Smooth muscle cell (in vitro differentiated cells): ENCODE data around the gene LTBP4. TPM values are rescaled to one million over a fixed set of nuclear protein-coding genes. Genes with fewer than 3 reads are reported as not detected.

ENCODE experiments used
- DNase-seq: peaks from one replicate; lab custom pipeline; 2025; ENCODE audit not compliant: unreplicated experiment; lab: John Stamatoyannopoulos, UW
- H2AFZ ChIP-seq: fragments of 200-600 bp; sonication (generic); 2 replicates; pipeline ENCODE4 v1.6.0; 2016; ENCODE audit warnings: antibody characterized with exemption, low read depth, mild to moderate bottlenecking
- H3F3A ChIP-seq: fragments of 200-600 bp; sonication (generic); 2 replicates; pipeline ENCODE4 v1.6.0; 2017; ENCODE audit warnings: antibody characterized with exemption, low read depth
- H3K27ac ChIP-seq: fragments of 200-600 bp; sonication (generic); 2 replicates; pipeline ENCODE4 v1.5.1; 2016; ENCODE audit warnings: low read depth, mild to moderate bottlenecking
- H3K27me3 ChIP-seq: fragments of 200-600 bp; sonication (generic); 2 replicates; pipeline ENCODE4 v1.6.1; 2016; ENCODE audit warnings: low read depth, mild to moderate bottlenecking
- H3K36me3 ChIP-seq: fragments of 200-600 bp; sonication (generic); 2 replicates; pipeline ENCODE4 v1.5.1; 2016; ENCODE audit warnings: low read depth
- H3K4me1 ChIP-seq: fragments of 200-600 bp; sonication (generic); 2 replicates; pipeline ENCODE4 v1.5.1; 2016; ENCODE audit warnings: low read depth
- H3K4me2 ChIP-seq: fragments of 200-600 bp; sonication (generic); 2 replicates; pipeline ENCODE4 v1.6.0; 2016; ENCODE audit warnings: mild to moderate bottlenecking
- H3K4me3 ChIP-seq: fragments of 200-600 bp; sonication (generic); 2 replicates; pipeline ENCODE4 v1.5.1; 2016; ENCODE audit warnings: mild to moderate bottlenecking
- H3K79me2 ChIP-seq: fragments of 200-600 bp; sonication (generic); 2 replicates; pipeline ENCODE4 v1.6.0; 2016; ENCODE audit warnings: low read depth, mild to moderate bottlenecking
- H3K9ac ChIP-seq: fragments of 200-600 bp; sonication (generic); 2 replicates; pipeline ENCODE4 v1.6.0; 2016; ENCODE audit warnings: low read depth
- H3K9me3 ChIP-seq: fragments of 200-600 bp; sonication (generic); replicated peaks from 2 replicates; pipeline ENCODE4 v1.5.1; 2016; ENCODE audit warnings: low read depth
- H4K20me1 ChIP-seq: fragments of 200-600 bp; sonication (generic); 2 replicates; pipeline ENCODE4 v1.6.0; 2016; ENCODE audit warnings: low read depth
- WGBS: methylation state at CpG from one replicate; pipeline ENCODE4 v1.1.7; 2016; ENCODE audit warnings: low lambda C conversion rate; 5-methylcytosine and 5-hydroxymethylcytosine counted together
- polyA plus RNA-seq: library from polyadenylated mRNA; unstranded; fragments of >200 nt; fragmentation: Nextera tagmentation; extraction: Ambion mirVana; gene quantifications from 2 replicates; pipeline ENCODE4 v1.2.1, GENCODE V29; 2016
- total RNA-seq: library from RNA; depleted of rRNA; stranded (reverse); fragments of >200 nt; gene quantifications from 2 replicates; pipeline ENCODE4 v1.2.3, GENCODE V29; 2014
- TF ChIP-seq, protein P1 (sequence below): fragments of 200-600 bp; sonication (generic); IDR thresholded peaks from 2 replicates; pipeline ENCODE4 v1.5.1; 2017; ENCODE audit warnings: borderline replicate concordance, mild to moderate bottlenecking, antibody characterized with exemption; ENCODE audit not compliant: insufficient read depth, poor library complexity, severe bottlenecking

LTBP4 gene
- total and polyA plus RNA-seq, 2 experiments from 2014 or later: 38.5 to 188 TPM

DNA sequence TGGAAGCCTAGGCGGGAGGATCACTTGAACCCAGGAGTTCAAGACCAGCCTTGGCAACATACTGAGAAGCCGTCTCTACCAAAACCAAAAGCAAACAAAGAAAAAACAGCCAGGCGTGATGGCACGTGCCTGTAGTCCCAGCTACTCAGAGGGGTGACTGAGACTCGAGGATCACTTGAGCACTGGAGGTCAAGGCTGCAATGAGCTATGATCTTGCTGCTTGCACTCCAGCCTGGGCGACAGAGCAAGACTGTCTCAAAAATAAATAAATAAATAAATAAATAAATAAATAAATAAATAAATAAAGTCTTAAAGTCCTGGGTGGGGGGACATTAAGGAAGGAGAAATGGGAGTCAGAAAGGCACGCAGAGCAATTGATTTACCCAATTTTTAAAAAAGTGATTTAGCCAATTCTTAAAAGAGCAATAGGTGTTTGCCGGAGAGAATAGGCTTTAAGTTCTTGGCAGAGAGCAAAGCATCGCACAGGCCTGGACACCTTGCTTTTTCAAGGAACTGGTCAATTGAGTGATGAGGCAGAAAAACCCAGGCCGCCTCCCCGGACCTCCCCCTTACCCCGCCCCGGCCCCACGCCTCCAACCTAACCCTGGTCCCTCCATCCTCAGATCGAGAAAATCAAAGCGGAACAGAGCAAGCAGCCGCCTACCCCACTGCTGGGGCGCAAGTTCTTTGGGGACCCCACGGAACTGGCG, 34.0 kb upstream of the LTBP4 start:
- H3K36me3 ChIP-seq: no peaks in the 10 kb centered on the region
- peaks cover 65% of the 10 kb centered on the region for H3K27me3 ChIP-seq
- peak overlapping the region; percentile 86 for H3K4me2 ChIP-seq
- no peak overlapping the region for H2AFZ ChIP-seq
- H3K27ac ChIP-seq: no peak overlapping the region
- no peak overlapping the region for H3K9ac ChIP-seq
- peaks cover 8% of the 10 kb centered on the region for H3F3A ChIP-seq
- peaks cover 9% of the 10 kb centered on the region for H3K4me1 ChIP-seq
- no peaks in the 10 kb centered on the region for H3K9me3 ChIP-seq
- TF ChIP-seq, protein P1, sequence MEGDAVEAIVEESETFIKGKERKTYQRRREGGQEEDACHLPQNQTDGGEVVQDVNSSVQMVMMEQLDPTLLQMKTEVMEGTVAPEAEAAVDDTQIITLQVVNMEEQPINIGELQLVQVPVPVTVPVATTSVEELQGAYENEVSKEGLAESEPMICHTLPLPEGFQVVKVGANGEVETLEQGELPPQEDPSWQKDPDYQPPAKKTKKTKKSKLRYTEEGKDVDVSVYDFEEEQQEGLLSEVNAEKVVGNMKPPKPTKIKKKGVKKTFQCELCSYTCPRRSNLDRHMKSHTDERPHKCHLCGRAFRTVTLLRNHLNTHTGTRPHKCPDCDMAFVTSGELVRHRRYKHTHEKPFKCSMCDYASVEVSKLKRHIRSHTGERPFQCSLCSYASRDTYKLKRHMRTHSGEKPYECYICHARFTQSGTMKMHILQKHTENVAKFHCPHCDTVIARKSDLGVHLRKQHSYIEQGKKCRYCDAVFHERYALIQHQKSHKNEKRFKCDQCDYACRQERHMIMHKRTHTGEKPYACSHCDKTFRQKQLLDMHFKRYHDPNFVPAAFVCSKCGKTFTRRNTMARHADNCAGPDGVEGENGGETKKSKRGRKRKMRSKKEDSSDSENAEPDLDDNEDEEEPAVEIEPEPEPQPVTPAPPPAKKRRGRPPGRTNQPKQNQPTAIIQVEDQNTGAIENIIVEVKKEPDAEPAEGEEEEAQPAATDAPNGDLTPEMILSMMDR: no peak
- WGBS: 43% methylated on average over 20 of the region's 20 CpGs
- peak overlapping the region; percentile 40 for H3K4me3 ChIP-seq
- no peaks in the 10 kb centered on the region for H4K20me1 ChIP-seq
- H3K79me2 ChIP-seq: no peaks in the 10 kb centered on the region
- DNase-seq: no peak

DNA sequence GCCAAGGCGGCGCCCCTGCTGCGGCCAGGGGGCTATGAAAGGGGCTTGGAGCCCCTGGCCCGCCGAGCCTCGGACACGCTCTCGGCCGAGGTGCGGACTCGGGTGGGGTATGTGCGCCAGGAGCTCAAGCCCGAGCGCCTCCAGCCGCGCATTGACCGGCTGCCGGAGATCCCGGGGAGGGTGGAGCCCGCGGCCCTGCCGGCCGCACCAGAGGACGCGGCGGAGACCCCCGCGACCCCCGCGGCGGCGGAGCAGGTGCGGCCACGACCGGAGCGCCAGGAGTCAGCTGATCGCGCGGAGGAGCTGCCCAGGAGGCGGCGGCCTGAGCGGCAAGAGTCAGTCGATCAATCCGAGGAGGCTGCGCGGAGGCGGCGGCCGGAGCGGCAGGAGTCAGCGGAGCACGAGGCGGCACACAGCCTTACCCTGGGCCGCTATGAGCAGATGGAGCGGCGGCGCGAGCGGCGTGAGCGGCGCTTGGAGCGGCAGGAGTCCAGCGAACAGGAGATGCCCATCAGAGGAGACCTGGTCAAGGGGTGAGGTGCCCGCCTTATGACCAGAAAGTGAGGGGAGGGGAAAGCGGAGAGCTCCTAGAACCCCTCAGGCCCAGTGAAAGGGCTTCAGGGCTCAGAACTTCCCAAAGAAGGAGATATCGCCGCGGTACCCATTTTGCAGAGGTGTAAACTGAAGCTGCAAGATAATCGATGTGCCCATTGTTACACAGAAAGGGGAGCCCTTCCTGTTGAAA, 33.2 kb upstream of the LTBP4 start:
- H3K9ac ChIP-seq: no peak overlapping the region
- DNase-seq: no peak
- H3K27ac ChIP-seq: no peak overlapping the region
- H3K36me3 ChIP-seq: no peaks in the 10 kb centered on the region
- peaks cover 62% of the 10 kb centered on the region for H3K27me3 ChIP-seq
- no peak overlapping the region for H2AFZ ChIP-seq
- H3K79me2 ChIP-seq: no peaks in the 10 kb centered on the region
- 12% methylated on average over 70 of the region's 70 CpGs for WGBS
- H3K4me2 ChIP-seq: peak overlapping the region; percentile 86
- H3K4me3 ChIP-seq: peak overlapping the region; percentile 40
- peaks cover 8% of the 10 kb centered on the region for H3F3A ChIP-seq
- TF ChIP-seq, protein P1: no peak
- H4K20me1 ChIP-seq: no peaks in the 10 kb centered on the region
- H3K4me1 ChIP-seq: peaks cover 9% of the 10 kb centered on the region
- no peaks in the 10 kb centered on the region for H3K9me3 ChIP-seq

DNA sequence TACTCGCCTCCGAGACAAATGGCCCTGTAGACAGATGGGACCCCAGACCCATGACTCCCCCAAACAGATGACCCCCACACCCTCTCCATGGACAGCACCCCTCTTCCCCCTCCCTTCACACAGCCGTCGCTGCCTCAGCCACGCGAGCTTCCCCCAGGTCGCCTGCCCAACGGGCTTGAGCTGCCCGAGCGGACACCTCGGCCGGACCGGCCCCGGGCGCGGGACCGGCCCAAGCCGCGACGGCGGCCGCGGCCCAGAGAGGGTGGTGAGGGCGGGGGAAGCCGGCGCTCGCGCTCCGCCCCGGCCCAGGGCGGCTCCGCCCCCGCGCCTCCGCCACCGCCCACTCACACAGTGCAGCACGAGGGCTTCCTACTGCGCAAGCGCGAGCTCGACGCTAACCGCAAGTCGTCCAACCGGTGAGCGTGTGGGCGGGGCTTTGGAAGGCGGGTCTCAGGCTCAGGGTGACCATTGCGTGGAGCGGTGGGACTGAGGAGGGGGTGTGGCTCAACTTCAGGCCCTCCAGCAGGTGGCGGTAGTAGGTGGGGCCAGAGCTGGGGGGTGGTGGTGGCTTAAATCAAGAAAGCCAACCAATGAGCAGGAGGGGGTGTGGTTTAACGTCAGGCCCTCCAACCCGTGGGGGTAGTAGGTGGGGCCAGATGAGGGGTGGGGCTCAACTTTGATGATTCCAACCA, 30.7 kb upstream of the LTBP4 start:
- H3K4me2 ChIP-seq: peak overlapping the region; percentile 88
- H3K27me3 ChIP-seq: peaks cover 37% of the 10 kb centered on the region
- H3K27ac ChIP-seq: peak overlapping the region; percentile 73
- no peaks in the 10 kb centered on the region for H3K9me3 ChIP-seq
- no peaks in the 10 kb centered on the region for H4K20me1 ChIP-seq
- peak overlapping the region; percentile 40 for H2AFZ ChIP-seq
- peaks cover 8% of the 10 kb centered on the region for H3F3A ChIP-seq
- H3K79me2 ChIP-seq: no peaks in the 10 kb centered on the region
- no peaks in the 10 kb centered on the region for H3K36me3 ChIP-seq
- DNase-seq: peak; percentile 82
- peaks cover 9% of the 10 kb centered on the region for H3K4me1 ChIP-seq
- peak overlapping the region; percentile 83 for H3K9ac ChIP-seq
- TF ChIP-seq, protein P1: no peak
- peak overlapping the region; percentile 56 for H3K4me3 ChIP-seq
- WGBS: 2% methylated on average over 27 of the region's 53 CpGs
